Daoy (cell line): Measurements from ENCODE around the gene COL6A3. TPM values are rescaled to one million over a fixed set of nuclear protein-coding genes. Genes with fewer than 3 reads are reported as not detected.

Experiments
- DNase-seq: peaks from one replicate; pipeline ENCODE4 v3.0.0-alpha.2; 2015; ENCODE audit warnings: low read depth
- total RNA-seq: library from RNA; depleted of rRNA; stranded (reverse); fragments of >200 nt; shearing (Covaris generic); gene quantifications from 2 replicates; pipeline ENCODE4 v1.2.3, GENCODE V29; 2014; rRNA removed

The COL6A3 gene
- total RNA-seq, 1 experiment from 2014 or later: 296 TPM

- DNase-seq: peak; percentile 44
These were observed 118.0 kb downstream of the COL6A3 start for GRCh38 chr2:237295889-237296480.

- DNase-seq: no peak
These were observed 119.5 kb downstream of the COL6A3 start for GRCh38 chr2:237294460-237294859.

- DNase-seq: no peak
These were observed 120.0 kb downstream of the COL6A3 start for GRCh38 chr2:237293978-237294377.

GRCh38 chr2:237291138-237291792 lies 122.7 kb downstream of the COL6A3 start:
- peak; percentile 96 for DNase-seq

GRCh38 chr2:237290261-237290660 lies 123.7 kb downstream of the COL6A3 start:
- peak; percentile 38 for DNase-seq

- DNase-seq: no peak
These were observed 124.8 kb downstream of the COL6A3 start for GRCh38 chr2:237289139-237289538.

GRCh38 chr2:237287872-237288271 lies 126.1 kb downstream of the COL6A3 start:
- no peak for DNase-seq

GRCh38 chr2:237283131-237283928 lies 130.6 kb downstream of the COL6A3 start:
- peak; percentile 43 for DNase-seq

GRCh38 chr2:237282568-237283128 lies 131.3 kb downstream of the COL6A3 start:
- peak; percentile 66 for DNase-seq

GRCh38 chr2:237281836-237282306 lies 132.1 kb downstream of the COL6A3 start:
- DNase-seq: peak; percentile 89

GRCh38 chr2:237280939-237281338 lies 133.0 kb downstream of the COL6A3 start:
- DNase-seq: peak; percentile 63

GRCh38 chr2:237280229-237280628 lies 133.7 kb downstream of the COL6A3 start:
- DNase-seq: peak; percentile 97

- peak; percentile 57 for DNase-seq
These were observed 134.8 kb downstream of the COL6A3 start for GRCh38 chr2:237279012-237279768.

- peak; percentile 56 for DNase-seq
These were observed 135.4 kb downstream of the COL6A3 start for GRCh38 chr2:237278568-237278967.

- DNase-seq: peak; percentile 55
These were observed 137.1 kb downstream of the COL6A3 start for GRCh38 chr2:237276716-237277490.

Other genes starting within 250 kb of the COL6A3 start
- gene MLPH, start 73.1 kb upstream of the COL6A3 start, total RNA-seq: 53.1 and 58.8 TPM in 2 replicates
- gene PRLH, start 152.4 kb upstream of the COL6A3 start, total RNA-seq: not detected in 2 replicates
- 0.40 and 2.3 TPM in 2 replicates for gene RAB17, start 176.6 kb upstream of the COL6A3 start, total RNA-seq
- 35.1 and 41.3 TPM in 2 replicates for gene LRRFIP1, start 213.4 kb upstream of the COL6A3 start, total RNA-seq